Measurements from ENCODE around the gene ANAPC16. TPM values are rescaled to one million over a fixed set of nuclear protein-coding genes. Genes with fewer than 3 reads are reported as not detected.
A peak's percentile ranks its signal among the peaks of the same experiment; 100 is the strongest.

ANAPC16 gene
- total and polyA plus RNA-seq, 2 donors (not counting 1 experiment from before 2014, with no cell fraction given), result 104 to 132 TPM

- peaks cover 0 to 3% (median 0%) of the 10 kb centered on the region in 3 donors for H3K9me3 ChIP-seq (ENCODE audit: control extremely low read depth in 1 of 3, control insufficient read depth in 2 of 3, insufficient read depth in 1 of 3, low read length in 2 of 3)
- Mint-ChIP-seq H3K9me3 (ENCODE audit: insufficient read depth) (no peaks in the 10 kb centered on the region), H3K27me3 (no peaks in the 10 kb centered on the region), H3K4me3 (peak overlapping the region; percentile 64), H3K4me1 (peaks cover 74% of the 10 kb centered on the region), H3K27ac (peak overlapping the region; percentile 72)
- no peaks in the 10 kb centered on the region for H3K27me3 ChIP-seq (replicated peaks in 1 of 4; ENCODE audit: control extremely low read depth in 1 of 4, control insufficient read depth in 3 of 4, insufficient read depth in 4 of 4, low read length in 3 of 4)
- H4K20me1 ChIP-seq (ENCODE audit: control insufficient read depth, insufficient read depth, low read length, poor library complexity, severe bottlenecking), result no peaks in the 10 kb centered on the region
- TF ChIP-seq, protein P1, sequence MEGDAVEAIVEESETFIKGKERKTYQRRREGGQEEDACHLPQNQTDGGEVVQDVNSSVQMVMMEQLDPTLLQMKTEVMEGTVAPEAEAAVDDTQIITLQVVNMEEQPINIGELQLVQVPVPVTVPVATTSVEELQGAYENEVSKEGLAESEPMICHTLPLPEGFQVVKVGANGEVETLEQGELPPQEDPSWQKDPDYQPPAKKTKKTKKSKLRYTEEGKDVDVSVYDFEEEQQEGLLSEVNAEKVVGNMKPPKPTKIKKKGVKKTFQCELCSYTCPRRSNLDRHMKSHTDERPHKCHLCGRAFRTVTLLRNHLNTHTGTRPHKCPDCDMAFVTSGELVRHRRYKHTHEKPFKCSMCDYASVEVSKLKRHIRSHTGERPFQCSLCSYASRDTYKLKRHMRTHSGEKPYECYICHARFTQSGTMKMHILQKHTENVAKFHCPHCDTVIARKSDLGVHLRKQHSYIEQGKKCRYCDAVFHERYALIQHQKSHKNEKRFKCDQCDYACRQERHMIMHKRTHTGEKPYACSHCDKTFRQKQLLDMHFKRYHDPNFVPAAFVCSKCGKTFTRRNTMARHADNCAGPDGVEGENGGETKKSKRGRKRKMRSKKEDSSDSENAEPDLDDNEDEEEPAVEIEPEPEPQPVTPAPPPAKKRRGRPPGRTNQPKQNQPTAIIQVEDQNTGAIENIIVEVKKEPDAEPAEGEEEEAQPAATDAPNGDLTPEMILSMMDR (IDR thresholded peaks at IDR 0.05), result no peak
- no peak for TF ChIP-seq EZH2 (IDR thresholded peaks at IDR 0.05; ENCODE audit: borderline replicate concordance, insufficient read depth, low read depth, low read length, poor library complexity, severe bottlenecking)
- H3K4me1 ChIP-seq (ENCODE audit: control insufficient read depth in 2 of 2, insufficient read depth in 2 of 2, low read length in 2 of 2), result peaks cover 78 to 84% of the 10 kb centered on the region in 2 donors
- ATAC-seq (ENCODE audit: low read depth), result no peak
- CTCF ChIA-PET, result interaction anchor here (1.1 kb wide), 1 partner anchor 21 kb away, joined by 3 read pairs; no protein-coding TSS in a partner anchor
- no peak overlapping the region for H2AFZ ChIP-seq (ENCODE audit: insufficient read depth, low read depth, low read length, poor library complexity, severe bottlenecking)
- 86% methylated on average over 1 of the region's 1 CpG for WGBS (ENCODE audit: insufficient coverage)
- no peaks in the 10 kb centered on the region for H3K36me3 ChIP-seq (replicated peaks in 1 of 2; ENCODE audit: control extremely low read depth in 1 of 2, control insufficient read depth in 1 of 2, extremely low read depth in 1 of 2, insufficient read depth in 2 of 2, low read length in 1 of 2)
- POLR2A ChIA-PET, result interaction anchor here (0.7 kb wide), 2 partner anchors 27 to 1734 kb away, joined by 3 to 5 read pairs; no protein-coding TSS in a partner anchor
- H3K4me2 ChIP-seq (replicated peaks; ENCODE audit: low read depth, low read length, poor library complexity, severe bottlenecking), result peak overlapping the region; percentile 32
- no peak overlapping the region for H3K9ac ChIP-seq (ENCODE audit: low read length)
- no peak overlapping the region for H3K4me3 ChIP-seq (ENCODE audit: control extremely low read depth in 1 of 5, extremely low read depth in 1 of 5, insufficient read depth in 1 of 5, low read depth in 2 of 5, low read length in 4 of 5)
- peaks cover 5% of the 10 kb centered on the region for H3K79me2 ChIP-seq (ENCODE audit: control insufficient read depth, insufficient read depth, low read length)
- DNase-seq, result no peak
- H3K27ac ChIP-seq (ENCODE audit: low read length in 2 of 2), result peak overlapping the region in 1 of 2 donors; percentile 9
- intact Hi-C loops (cut with micrococcal nuclease), result no loop called here
These were observed 34.9 kb downstream of the ANAPC16 start for GRCh38 chr10:72250666-72251065.

GRCh38 chr10:72251635-72252034 lies 35.8 kb downstream of the ANAPC16 start:
- peak overlapping the region; percentile 12 for H3K4me3 Mint-ChIP-seq
- H3K27ac Mint-ChIP-seq, result peak overlapping the region; percentile 77
- Histone ChIP-seq H3K27ac (ENCODE audit: low read length in 2 of 2) (no peak overlapping the region), H3K79me2 (ENCODE audit: control insufficient read depth, insufficient read depth, low read length) (peaks cover 2% of the 10 kb centered on the region), H3K27me3 (replicated peaks in 1 of 4; ENCODE audit: control extremely low read depth in 1 of 4, control insufficient read depth in 3 of 4, insufficient read depth in 4 of 4, low read length in 3 of 4) (no peaks in the 10 kb centered on the region), H4K20me1 (ENCODE audit: control insufficient read depth, insufficient read depth, low read length, poor library complexity, severe bottlenecking) (no peaks in the 10 kb centered on the region), H2AFZ (ENCODE audit: insufficient read depth, low read depth, low read length, poor library complexity, severe bottlenecking) (no peak overlapping the region), H3K4me3 (ENCODE audit: control extremely low read depth in 1 of 5, extremely low read depth in 1 of 5, insufficient read depth in 1 of 5, low read depth in 2 of 5, low read length in 4 of 5) (no peak overlapping the region), H3K4me1 (ENCODE audit: control insufficient read depth in 2 of 2, insufficient read depth in 2 of 2, low read length in 2 of 2) (peaks cover 78 to 82% of the 10 kb centered on the region in 2 donors), H3K36me3 (replicated peaks in 1 of 2; ENCODE audit: control extremely low read depth in 1 of 2, control insufficient read depth in 1 of 2, extremely low read depth in 1 of 2, insufficient read depth in 2 of 2, low read length in 1 of 2) (no peaks in the 10 kb centered on the region), H3K9me3 (ENCODE audit: control extremely low read depth in 1 of 3, control insufficient read depth in 2 of 3, insufficient read depth in 1 of 3, low read length in 2 of 3) (peaks cover 0 to 3% (median 0%) of the 10 kb centered on the region in 3 donors), H3K4me2 (replicated peaks; ENCODE audit: low read depth, low read length, poor library complexity, severe bottlenecking) (no peak overlapping the region), H3K9ac (ENCODE audit: low read length) (no peak overlapping the region)
- no peak for TF ChIP-seq EZH2 (IDR thresholded peaks at IDR 0.05; ENCODE audit: borderline replicate concordance, insufficient read depth, low read depth, low read length, poor library complexity, severe bottlenecking)
- TF ChIP-seq, protein P1 (IDR thresholded peaks at IDR 0.05), result no peak
- H3K9me3 Mint-ChIP-seq (ENCODE audit: insufficient read depth), result no peaks in the 10 kb centered on the region
- DNase-seq, result no peak
- no peaks in the 10 kb centered on the region for H3K27me3 Mint-ChIP-seq
- ATAC-seq (ENCODE audit: low read depth), result no peak
- CTCF ChIA-PET, result interaction anchor here (1.4 kb wide), 1 partner anchor 23 kb away, joined by 3 read pairs; no protein-coding TSS in a partner anchor
- WGBS (ENCODE audit: insufficient coverage), result no CpG with 5 or more reads among the region's 6 CpGs
- H3K4me1 Mint-ChIP-seq, result peaks cover 71% of the 10 kb centered on the region
- intact Hi-C loops (cut with micrococcal nuclease), result no loop called here
- POLR2A ChIA-PET, result interaction anchor here (0.7 kb wide), 1 partner anchor 1733 kb away, joined by 5 read pairs; no protein-coding TSS in a partner anchor

Data from B cell (primary cell).